WTC11 (cell line): ENCODE results near the gene GRAMD2B. TPM values are rescaled to one million over a fixed set of nuclear protein-coding genes. Genes with fewer than 3 reads are reported as not detected.

Source experiments
- ATAC-seq: fragments of 200-7000 bp; cut with Tn5 transposase; 2 replicates; pipeline ENCODE4 v1.10.0; 2021; ENCODE audit warnings: mild to moderate bottlenecking, moderate library complexity
- CTCF ChIA-PET: fragments of 300-600 bp; sonication (Branson Sonifier 250); formaldehyde crosslinking; loops from one replicate; lab custom pipeline; 2021; ENCODE audit warnings: antibody characterized with exemption; lab: Charles Lee
- POLR2A ChIA-PET: fragments of 350-600 bp; sonication (Branson Sonifier 250); formaldehyde crosslinking; loops from one replicate; lab custom pipeline; 2021; ENCODE audit warnings: antibody characterized with exemption; lab: Charles Lee
- DNase-seq: peaks from one replicate; pipeline ENCODE4 v3.0.0; 2021; ENCODE audit warnings: low spot score
- H3K27ac Mint-ChIP-seq: 2 replicates; pipeline ENCODE4 v1.8.0; 2021; ENCODE audit warnings: mixed read lengths
- H3K27me3 Mint-ChIP-seq: 2 replicates; pipeline ENCODE4 v1.8.0; 2021; ENCODE audit warnings: low read depth, mild to moderate bottlenecking, moderate library complexity, mixed read lengths
- H3K36me3 Mint-ChIP-seq: 2 replicates; pipeline ENCODE4 v1.8.0; 2021; ENCODE audit warnings: mixed read lengths
- H3K4me1 Mint-ChIP-seq: 2 replicates; pipeline ENCODE4 v1.8.0; 2022; ENCODE audit warnings: mixed read lengths
- H3K4me3 Mint-ChIP-seq: 2 replicates; pipeline ENCODE4 v1.8.0; 2021; ENCODE audit warnings: mild to moderate bottlenecking, moderate library complexity, mixed read lengths
- H3K9me3 Mint-ChIP-seq: 2 replicates; pipeline ENCODE4 v1.8.0; 2021; ENCODE audit warnings: mixed read lengths
- ATF2 ChIP-seq: sonication (generic); formaldehyde crosslinking; IDR thresholded peaks from 2 replicates; pipeline ENCODE4 v1.8.1; 2022; ENCODE audit warnings: low read depth, missing genetic modification reagents, borderline replicate concordance
- CREB1 ChIP-seq: sonication (generic); formaldehyde crosslinking; IDR thresholded peaks from 2 replicates; pipeline ENCODE4 v1.8.0; 2023; ENCODE audit warnings: mild to moderate bottlenecking, missing genetic modification reagents
- ELF4 ChIP-seq: sonication (generic); formaldehyde crosslinking; IDR thresholded peaks from 2 replicates; pipeline ENCODE4 v1.8.1; 2022; ENCODE audit warnings: low read depth, mild to moderate bottlenecking, moderate library complexity, missing genetic modification reagents
- EMX1 ChIP-seq: fragments of 250-450 bp; sonication (Bioruptor Pico); IDR thresholded peaks from 2 replicates; pipeline ENCODE4 v1.8.0; 2021; ENCODE audit warnings: mild to moderate bottlenecking
- ERG ChIP-seq: fragments of 250-450 bp; sonication (Bioruptor Pico); IDR thresholded peaks from 2 replicates; pipeline ENCODE4 v1.8.0; 2021; ENCODE audit warnings: mild to moderate bottlenecking
- FOXK1 ChIP-seq: sonication (generic); formaldehyde crosslinking; IDR thresholded peaks from 2 replicates; pipeline ENCODE4 v1.8.0; 2022; ENCODE audit warnings: mild to moderate bottlenecking, moderate library complexity, missing genetic modification reagents
- HMGXB4 ChIP-seq: sonication (generic); formaldehyde crosslinking; IDR thresholded peaks from 2 replicates; pipeline ENCODE4 v1.8.1; 2023; ENCODE audit warnings: mild to moderate bottlenecking, moderate library complexity, missing genetic modification reagents
- IRF1 ChIP-seq: sonication (generic); formaldehyde crosslinking; IDR thresholded peaks from 2 replicates; pipeline ENCODE4 v1.8.0; 2023; ENCODE audit warnings: missing genetic modification reagents
- IRF2 ChIP-seq: sonication (generic); formaldehyde crosslinking; IDR thresholded peaks from 2 replicates; pipeline ENCODE4 v1.8.0; 2022; ENCODE audit warnings: low read depth, missing genetic modification reagents, borderline replicate concordance
- JAZF1 ChIP-seq: fragments of 250-450 bp; sonication (Bioruptor Pico); IDR thresholded peaks from 2 replicates; pipeline ENCODE4 v1.9.0; 2021; ENCODE audit warnings: moderate library complexity, mild to moderate bottlenecking, inconsistent platforms
- NFE2L1 ChIP-seq: sonication (generic); formaldehyde crosslinking; IDR thresholded peaks from 2 replicates; pipeline ENCODE4 v1.8.1; 2023; ENCODE audit warnings: missing genetic modification reagents
- NR1H2 ChIP-seq: sonication (generic); formaldehyde crosslinking; IDR thresholded peaks from 2 replicates; pipeline ENCODE4 v1.9.0; 2021; ENCODE audit warnings: mild to moderate bottlenecking, moderate library complexity, missing genetic modification reagents
- NR2C2 ChIP-seq: sonication (generic); formaldehyde crosslinking; IDR thresholded peaks from 2 replicates; pipeline ENCODE4 v1.8.0; 2022; ENCODE audit warnings: mild to moderate bottlenecking, missing genetic modification reagents
- NR3C1 ChIP-seq: sonication (generic); formaldehyde crosslinking; conservative IDR thresholded peaks from 2 replicates; pipeline ENCODE4 v1.8.1; 2023; ENCODE audit warnings: low read depth, mild to moderate bottlenecking, missing genetic modification reagents
- PRDM15 ChIP-seq: sonication (generic); formaldehyde crosslinking; IDR thresholded peaks from 2 replicates; pipeline ENCODE4 v1.8.0; 2022; ENCODE audit warnings: missing genetic modification reagents
- RORB ChIP-seq: fragments of 250-450 bp; sonication (Bioruptor Pico); IDR thresholded peaks from 2 replicates; pipeline ENCODE4 v1.9.0; 2021; ENCODE audit warnings: mild to moderate bottlenecking
- TEAD1 ChIP-seq: sonication (generic); formaldehyde crosslinking; IDR thresholded peaks from 2 replicates; pipeline ENCODE4 v1.8.0; 2022; ENCODE audit warnings: mild to moderate bottlenecking, missing genetic modification reagents
- USF1 ChIP-seq: sonication (generic); formaldehyde crosslinking; IDR thresholded peaks from 2 replicates; pipeline ENCODE4 v1.8.0; 2022; ENCODE audit warnings: mild to moderate bottlenecking, missing genetic modification reagents
- ZMAT4 ChIP-seq: fragments of 250-450 bp; sonication (Bioruptor Pico); IDR thresholded peaks from 2 replicates; pipeline ENCODE4 v1.9.0; 2021; ENCODE audit warnings: mild to moderate bottlenecking
- ZNF138 ChIP-seq: sonication (generic); formaldehyde crosslinking; conservative IDR thresholded peaks from 2 replicates; pipeline ENCODE4 v1.8.1; 2022; ENCODE audit warnings: mild to moderate bottlenecking, moderate library complexity, missing genetic modification reagents
- ZNF317 ChIP-seq: sonication (generic); formaldehyde crosslinking; IDR thresholded peaks from 2 replicates; pipeline ENCODE4 v1.8.1; 2023; ENCODE audit warnings: low read depth, mild to moderate bottlenecking, moderate library complexity, missing genetic modification reagents, borderline replicate concordance
- ZNF416 ChIP-seq: fragments of 250-450 bp; sonication (Bioruptor Pico); IDR thresholded peaks from 2 replicates; pipeline ENCODE4 v1.9.0; 2021; ENCODE audit warnings: mild to moderate bottlenecking, inconsistent platforms
- total RNA-seq: library from RNA; stranded (reverse); gene quantifications from 3 replicates; pipeline ENCODE4 v1.2.3, GENCODE V29; 2021

The GRAMD2B gene
- total RNA-seq, 1 experiment from 2014 or later = 11.6 TPM

GRCh38 chr5:126483156-126483555, 59.9 kb downstream of the GRAMD2B start:
- Mint-ChIP-seq H3K27me3 (no peaks in the 10 kb centered on the region), H3K4me3 (no peak overlapping the region), H3K9me3 (no peaks in the 10 kb centered on the region), H3K27ac (no peak overlapping the region)
- POLR2A ChIA-PET = no interaction called here
- ATAC-seq = no peak
- TF ChIP-seq ELF4 (CRISPR knock-in tag) = no peak
- no peak for TF ChIP-seq PRDM15 (CRISPR knock-in tag)
- TF ChIP-seq ZNF317 (CRISPR knock-in tag) = no peak
- TF ChIP-seq IRF1 (CRISPR knock-in tag) = no peak
- no peak for TF ChIP-seq NR2C2 (CRISPR knock-in tag)
- no peak for TF ChIP-seq HMGXB4 (CRISPR knock-in tag)
- TF ChIP-seq NR3C1 (CRISPR knock-in tag) = no peak
- TF ChIP-seq NR1H2 (CRISPR knock-in tag) = no peak
- no peak for TF ChIP-seq ERG (CRISPR knock-in tag)
- TF ChIP-seq FOXK1 (CRISPR knock-in tag) = no peak
- no peak for TF ChIP-seq TEAD1 (CRISPR knock-in tag)
- TF ChIP-seq ZNF138 = no peak
- TF ChIP-seq NFE2L1 (CRISPR knock-in tag) = no peak
- no peak for TF ChIP-seq IRF2 (CRISPR knock-in tag)
- no peak for TF ChIP-seq ATF2 (CRISPR knock-in tag)
- no peak for TF ChIP-seq RORB
- TF ChIP-seq ZNF416 (CRISPR knock-in tag) = no peak
- TF ChIP-seq EMX1 (CRISPR knock-in tag) = no peak
- TF ChIP-seq, all 79 proteins: peak for 0
- no peak for DNase-seq
- CTCF ChIA-PET = interaction anchor here (0.7 to 1.0 kb wide), 2 partner anchors 56 to 144 kb away, joined by 3 read pairs; no protein-coding TSS in a partner anchor
- H3K4me1 Mint-ChIP-seq = no peaks in the 10 kb centered on the region
- H3K36me3 Mint-ChIP-seq = peaks cover 52% of the 10 kb centered on the region

- POLR2A ChIA-PET = no interaction called here
- TF ChIP-seq JAZF1 (no peak), NFE2L1 (CRISPR knock-in tag) (no peak), ZMAT4 (CRISPR knock-in tag) (no peak), USF1 (CRISPR knock-in tag) (no peak), ELF4 (CRISPR knock-in tag) (no peak), CREB1 (no peak)
These were observed 61.0 kb downstream of the GRAMD2B start for GRCh38 chr5:126484253-126484652.

More at GRCh38 chr5:126484253-126484652, 61.0 kb downstream of the GRAMD2B start:
- ATAC-seq = no peak
- H3K9me3 Mint-ChIP-seq = no peaks in the 10 kb centered on the region
- H3K4me1 Mint-ChIP-seq = no peaks in the 10 kb centered on the region; the same call in 1 of the 2 replicates
- H3K4me3 Mint-ChIP-seq = no peak overlapping the region
- peaks cover 58% of the 10 kb centered on the region for H3K36me3 Mint-ChIP-seq
- H3K27ac Mint-ChIP-seq = no peak overlapping the region
- DNase-seq = no peak
- CTCF ChIA-PET = interaction anchor here (0.7 kb wide), 1 partner anchor 764 kb away, joined by 3 read pairs; no protein-coding TSS in a partner anchor
- H3K27me3 Mint-ChIP-seq = no peaks in the 10 kb centered on the region
